ENCODE measurements around the gene GUCY2D.

DNA sequence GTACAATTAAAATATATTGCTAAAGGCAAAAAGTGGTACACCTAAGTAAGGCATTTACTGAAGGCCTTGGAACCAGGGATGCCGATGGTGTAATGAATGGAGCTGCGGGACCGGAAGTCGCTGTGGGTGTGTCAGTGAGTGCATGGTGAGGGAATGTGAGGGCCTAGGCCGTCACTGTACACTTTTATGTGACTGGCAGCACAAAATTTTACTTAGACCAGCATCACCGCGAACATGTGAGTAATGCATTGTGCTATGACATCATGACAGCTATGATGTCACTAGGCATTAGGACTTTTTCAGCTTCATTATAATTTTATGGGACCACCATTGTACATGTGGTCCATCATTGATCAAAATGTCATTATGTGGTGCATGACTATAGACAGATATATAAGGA is 51.2 kb downstream of the GUCY2D start:
- TF ChIP-seq EZH2 (IDR thresholded peaks at IDR 0.05; ENCODE audit: insufficient read depth, poor library complexity, severe bottlenecking) (no peak), EZH2phosphoT487 (IDR thresholded peaks at IDR 0.05; ENCODE audit: insufficient read depth, low read depth) (no peak)

Data from GM23248 (cell line).